HG03108 (cell line): Measurements from ENCODE around the gene RTEL1.

Experiments
- ATAC-seq: cut with Tn5 transposase; IDR thresholded peaks from one replicate; pipeline ENCODE4 v1.9.1; 2021; ENCODE audit warnings: moderate library complexity; ENCODE audit not compliant: unreplicated experiment

RTEL1 gene

GRCh38 chr20:63688228-63689045, 30.3 kb downstream of the RTEL1 start:
- ATAC-seq = no peak

- no peak for ATAC-seq
Observed at GRCh38 chr20:63689046-63690002, 31.2 kb downstream of the RTEL1 start.

- ATAC-seq = no peak
Observed at GRCh38 chr20:63690003-63690897, 32.1 kb downstream of the RTEL1 start.

GRCh38 chr20:63690898-63691710, 33.0 kb downstream of the RTEL1 start:
- no peak for ATAC-seq

- ATAC-seq = no peak
Observed at GRCh38 chr20:63691711-63692435, 33.8 kb downstream of the RTEL1 start.

- ATAC-seq = no peak
Observed at GRCh38 chr20:63692436-63693082, 34.4 kb downstream of the RTEL1 start.

- no peak for ATAC-seq
Observed at GRCh38 chr20:63693083-63693732, 35.1 kb downstream of the RTEL1 start.

- ATAC-seq = no peak
Observed at GRCh38 chr20:63693733-63694583, 35.8 kb downstream of the RTEL1 start.

GRCh38 chr20:63694584-63695423, 36.7 kb downstream of the RTEL1 start:
- no peak for ATAC-seq

- no peak for ATAC-seq
Observed at GRCh38 chr20:63695424-63696305, 37.6 kb downstream of the RTEL1 start.

GRCh38 chr20:63696306-63696627, 38.2 kb downstream of the RTEL1 start:
- ATAC-seq = no peak

- no peak for ATAC-seq
Observed at GRCh38 chr20:63696628-63697356, 38.7 kb downstream of the RTEL1 start, which contains the start of gene TNFRSF6B. Gene TNFRSF6B, plus strand, starts transcription at chr20:63696652. Its CDS starts 116 bp downstream, at chr20:63696768.

- no peak for ATAC-seq
Observed at GRCh38 chr20:63697357-63697867, 39.3 kb downstream of the RTEL1 start.

GRCh38 chr20:63697868-63698545, 39.9 kb downstream of the RTEL1 start:
- no peak for ATAC-seq
